HG02571 (cell line): ENCODE results near the gene ZNF740.
"Not testable (repeated sequence)": the region's sequence is repeated elsewhere in the genome, so short reads cannot be mapped to it uniquely, and the experiment has no call there.

Experiments used
- ATAC-seq: cut with Tn5 transposase; IDR thresholded peaks from one replicate; pipeline ENCODE4 v1.9.1; 2021; ENCODE audit warnings: mild to moderate bottlenecking, moderate library complexity; ENCODE audit not compliant: unreplicated experiment

The ZNF740 gene

DNA sequence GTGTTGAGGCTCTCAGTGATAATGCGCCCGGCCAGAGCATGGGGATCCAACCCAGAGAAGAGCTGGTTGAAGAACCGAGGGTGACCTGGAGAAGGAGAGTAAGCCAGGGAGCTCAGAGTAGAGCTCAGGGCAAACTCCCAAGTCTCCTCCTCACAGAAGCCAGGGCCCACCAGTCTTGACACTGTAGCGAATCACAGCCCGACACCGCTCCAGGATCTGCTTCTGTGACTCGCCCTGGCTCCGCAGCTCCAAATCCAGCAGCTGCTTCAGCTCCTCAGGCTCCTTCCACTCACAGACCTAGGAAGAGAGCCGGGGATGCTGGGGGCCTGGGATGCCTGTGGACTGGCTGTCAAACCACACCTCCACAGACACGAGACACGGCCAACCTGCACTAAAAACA is 8.2 kb upstream of the ZNF740 start:
- no peak for ATAC-seq

- ATAC-seq, result no peak
These were observed 7.3 kb upstream of the ZNF740 start for GRCh38 chr12:53173085-53173715.

DNA sequence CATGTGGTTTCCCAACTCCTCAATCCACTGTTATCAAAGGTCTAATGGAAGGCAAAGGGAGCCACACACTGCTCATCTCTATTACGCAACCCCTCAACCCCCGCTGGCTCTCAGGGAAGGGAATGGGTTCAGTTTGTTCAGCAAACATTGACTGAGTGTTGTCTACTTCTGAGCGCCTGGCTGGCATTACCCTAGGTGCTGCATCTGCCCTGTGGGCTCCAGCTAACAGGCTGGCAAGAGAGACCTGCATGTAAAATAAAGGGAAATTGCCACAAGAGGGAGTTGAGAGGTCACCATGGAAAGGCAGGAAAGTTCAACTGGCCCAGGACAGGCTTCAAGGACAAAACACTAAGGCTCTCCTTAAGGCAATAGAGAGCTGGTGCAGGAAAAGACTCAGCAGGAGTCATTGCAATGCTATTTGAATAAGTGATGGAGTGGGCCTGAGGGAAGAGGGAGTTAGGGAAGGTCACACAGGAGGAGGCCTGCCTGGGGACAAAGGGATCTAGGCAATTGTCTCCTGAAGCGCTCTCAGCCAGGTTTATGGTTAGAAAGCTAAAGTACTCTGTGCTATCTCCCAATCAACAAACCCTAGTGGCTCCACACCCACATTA is 5.5 kb upstream of the ZNF740 start:
- ATAC-seq, result no peak

- ATAC-seq, result no peak
These were observed 3.8 kb upstream of the ZNF740 start for GRCh38 chr12:53176750-53177149.

DNA sequence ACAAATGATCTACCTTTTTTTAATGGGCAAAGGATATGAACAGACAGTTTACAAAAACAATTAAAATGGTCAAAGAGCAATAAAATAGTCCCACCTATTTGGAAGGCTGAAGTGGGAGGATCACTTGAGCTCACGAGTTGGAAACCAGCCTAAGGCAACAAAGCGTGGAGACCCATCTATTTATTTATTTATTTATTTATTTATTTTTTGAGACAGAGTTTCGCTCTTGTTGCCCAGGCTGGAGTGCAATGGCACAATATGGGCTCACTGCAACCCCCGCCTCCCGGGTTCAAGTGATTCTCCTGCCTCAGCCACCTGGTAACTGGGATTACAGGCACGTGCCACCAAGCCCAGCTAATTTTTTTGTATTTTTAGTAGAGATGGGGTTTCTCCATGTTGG is 3.1 kb upstream of the ZNF740 start:
- not testable (repeated sequence) for ATAC-seq

- not testable (repeated sequence) for ATAC-seq
These were observed 1.7 kb upstream of the ZNF740 start for GRCh38 chr12:53178803-53179202.

DNA sequence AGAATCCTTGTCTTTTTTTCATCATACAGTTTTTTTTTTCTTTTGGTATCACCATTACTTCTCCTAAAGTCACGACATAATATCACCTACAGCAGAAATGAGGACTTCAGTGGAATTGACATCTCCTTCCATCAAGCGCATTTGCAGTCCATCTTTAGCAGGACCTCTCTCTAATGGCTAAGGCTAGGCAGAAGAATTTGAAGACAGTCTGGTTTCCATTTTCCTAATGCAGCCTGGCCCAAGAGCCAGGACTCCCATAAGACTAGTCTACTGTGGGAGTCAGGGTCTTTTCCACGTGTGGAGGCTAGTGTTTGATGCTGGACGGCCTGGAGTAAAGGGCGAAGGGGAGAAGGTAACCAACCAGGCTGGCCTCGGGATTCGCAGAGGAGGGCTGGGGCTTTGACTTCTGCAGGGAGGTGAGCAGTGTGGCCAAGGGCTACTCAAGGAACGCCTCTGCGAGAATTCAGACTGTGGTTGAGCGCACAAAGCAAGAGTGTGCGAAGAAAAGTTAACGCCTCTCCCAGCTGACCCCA is 769 bp upstream of the ZNF740 start:
- peak; percentile 5 for ATAC-seq

DNA sequence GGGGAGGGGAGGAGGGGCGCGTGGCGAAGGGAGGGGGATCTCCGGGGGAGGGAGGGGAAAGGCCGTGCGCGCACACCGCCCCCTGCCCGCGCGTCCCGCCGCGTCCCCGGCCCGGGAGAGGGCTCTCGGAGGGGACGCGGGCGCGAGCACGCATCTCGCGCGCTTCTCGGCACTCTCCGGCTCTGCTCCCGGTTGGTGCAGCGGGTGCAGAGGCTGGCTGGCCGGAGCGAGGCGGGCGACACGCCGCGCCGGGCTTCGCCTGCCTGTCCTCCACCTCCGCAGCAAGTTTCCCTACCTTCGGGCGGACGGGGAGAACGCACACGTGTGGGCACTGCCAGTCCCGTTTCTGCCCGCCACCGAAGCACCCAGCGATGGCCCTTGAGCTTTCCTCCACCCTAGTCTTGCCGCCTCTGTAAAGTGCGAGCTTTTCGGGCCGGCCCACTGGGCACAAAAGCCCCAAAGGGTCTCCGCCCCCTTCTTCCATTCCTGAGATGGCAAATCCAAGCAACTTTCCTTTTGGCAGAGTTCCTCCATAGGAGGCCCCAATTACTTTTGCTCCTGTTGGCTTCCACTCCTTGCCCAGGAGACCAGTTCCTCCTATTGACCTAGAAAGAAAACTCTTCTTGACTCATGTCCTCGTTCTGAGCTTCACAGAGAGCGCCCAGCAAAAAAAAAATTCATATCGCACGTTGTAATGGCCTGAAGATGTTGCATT is 566 bp downstream of the ZNF740 start:
- peak; percentile 44 for ATAC-seq

- no peak for ATAC-seq
These were observed 1.4 kb downstream of the ZNF740 start for GRCh38 chr12:53181935-53182334.

GRCh38 chr12:53182903-53183302 is 2.4 kb downstream of the ZNF740 start:
- ATAC-seq, result no peak

DNA sequence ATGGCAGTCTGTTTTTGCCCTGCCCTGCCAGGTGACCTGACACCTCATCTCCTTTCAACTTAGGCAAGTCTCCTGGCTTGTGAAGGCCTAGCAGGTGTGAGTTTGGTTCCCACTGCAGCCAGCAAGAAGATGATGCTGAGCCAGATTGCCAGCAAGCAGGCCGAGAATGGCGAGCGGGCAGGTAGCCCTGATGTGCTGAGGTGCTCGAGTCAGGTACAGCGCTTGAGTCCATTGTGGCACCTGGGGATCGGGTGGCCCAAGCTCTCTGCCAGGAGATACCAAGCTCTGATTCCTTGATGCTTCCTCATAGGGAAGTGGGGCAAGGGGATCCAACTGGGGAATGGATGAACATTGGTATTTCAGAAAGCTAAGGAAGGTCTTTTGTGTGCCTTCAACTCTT is 4.3 kb downstream of the ZNF740 start:
- ATAC-seq, result no peak

GRCh38 chr12:53185582-53186153 is 5.1 kb downstream of the ZNF740 start:
- ATAC-seq, result no peak

DNA sequence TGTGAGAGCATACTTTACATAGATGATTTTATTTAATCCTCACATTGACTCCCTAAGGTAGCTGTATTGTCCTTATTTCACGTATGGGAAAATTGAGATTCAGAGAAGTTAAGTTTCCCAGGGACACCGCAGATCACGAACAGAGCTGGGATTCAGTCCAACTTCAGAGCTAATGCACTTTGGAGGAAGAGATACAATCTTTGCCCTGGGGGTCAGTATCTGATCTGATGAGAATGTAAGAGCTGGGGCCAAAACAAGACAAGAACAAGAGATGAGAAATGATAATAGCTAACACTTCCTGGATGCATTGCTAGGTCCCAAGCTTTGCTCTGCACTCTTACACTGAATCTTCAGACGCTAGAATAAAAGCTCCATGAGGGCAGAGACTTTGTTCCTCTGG is 6.2 kb downstream of the ZNF740 start:
- ATAC-seq, result no peak

- ATAC-seq, result no peak
These were observed 6.8 kb downstream of the ZNF740 start for GRCh38 chr12:53187145-53187899.

GRCh38 chr12:53190108-53190729 is 9.7 kb downstream of the ZNF740 start:
- no peak for ATAC-seq

- no peak for ATAC-seq
These were observed 10.8 kb downstream of the ZNF740 start for GRCh38 chr12:53191096-53191884.

- no peak for ATAC-seq
These were observed 11.5 kb downstream of the ZNF740 start for GRCh38 chr12:53191885-53192530.

DNA sequence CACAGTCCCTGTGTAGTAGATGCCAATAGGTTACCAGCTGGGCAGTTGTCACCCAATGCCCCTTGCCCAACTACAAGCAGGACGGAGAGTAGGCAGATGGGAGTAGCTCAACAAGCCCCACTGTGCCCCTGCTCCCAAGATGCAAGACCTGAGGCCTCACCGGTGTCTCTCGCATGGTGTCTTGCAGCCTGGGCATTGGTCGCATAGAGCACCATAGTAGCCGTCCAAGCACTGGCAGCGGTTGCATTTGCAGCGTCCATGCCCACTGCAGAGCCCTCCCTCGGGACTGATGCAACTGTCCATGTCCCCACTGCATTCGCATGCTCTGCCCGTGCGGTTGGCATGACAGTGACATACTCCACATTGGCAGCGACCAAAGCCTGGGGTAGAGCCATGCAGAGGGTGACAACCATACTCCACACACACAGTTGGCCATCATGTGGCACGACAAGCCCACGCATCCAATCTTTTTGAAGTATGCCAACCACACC is 12.1 kb downstream of the ZNF740 start:
- no peak for ATAC-seq

DNA sequence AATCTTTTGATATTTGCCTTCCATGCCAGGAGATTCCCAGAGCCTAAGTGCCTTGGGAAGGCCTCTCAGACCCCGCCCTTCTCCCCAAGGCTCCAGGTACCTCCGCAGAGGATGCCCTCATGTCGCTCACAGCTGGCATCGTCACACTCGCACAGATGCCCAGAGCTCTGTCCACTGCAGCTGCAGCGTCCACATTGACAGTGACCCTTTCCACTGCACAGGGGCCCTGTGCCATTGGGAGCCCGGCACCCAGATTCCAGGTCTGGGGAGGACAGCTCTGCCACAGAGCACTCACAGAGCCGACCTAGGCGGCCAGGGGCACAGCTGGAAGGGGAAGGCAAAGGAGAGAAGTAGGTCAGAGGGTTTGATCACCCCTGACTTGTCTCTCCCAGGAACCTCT is 12.5 kb downstream of the ZNF740 start:
- no peak for ATAC-seq
